ENCODE data around the gene BANP.
"Not testable (repeated sequence)": the region's sequence is repeated elsewhere in the genome, so short reads cannot be mapped to it uniquely, and the experiment has no call there.

Gene BANP

DNA sequence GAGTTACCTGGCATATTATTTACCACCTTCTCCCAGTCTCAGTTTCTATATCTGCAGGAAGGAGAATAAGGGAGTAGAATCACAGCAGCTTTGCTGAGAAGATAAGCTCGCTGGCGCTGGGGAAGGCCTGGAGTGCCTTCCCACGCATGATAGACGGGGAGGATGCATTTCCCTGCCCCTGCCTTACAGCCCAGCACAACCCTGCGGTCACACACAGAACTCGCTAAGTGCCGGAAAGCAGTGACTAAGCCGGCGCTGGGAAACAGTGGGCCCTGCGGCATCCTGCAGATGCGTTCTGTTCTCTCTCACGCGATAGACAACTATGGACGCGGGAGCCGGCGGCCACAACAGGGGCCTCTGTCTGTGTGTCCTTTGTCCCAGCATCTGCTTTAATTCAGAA is 19.7 kb upstream of the BANP start:
- TF ChIP-seq, protein P1, sequence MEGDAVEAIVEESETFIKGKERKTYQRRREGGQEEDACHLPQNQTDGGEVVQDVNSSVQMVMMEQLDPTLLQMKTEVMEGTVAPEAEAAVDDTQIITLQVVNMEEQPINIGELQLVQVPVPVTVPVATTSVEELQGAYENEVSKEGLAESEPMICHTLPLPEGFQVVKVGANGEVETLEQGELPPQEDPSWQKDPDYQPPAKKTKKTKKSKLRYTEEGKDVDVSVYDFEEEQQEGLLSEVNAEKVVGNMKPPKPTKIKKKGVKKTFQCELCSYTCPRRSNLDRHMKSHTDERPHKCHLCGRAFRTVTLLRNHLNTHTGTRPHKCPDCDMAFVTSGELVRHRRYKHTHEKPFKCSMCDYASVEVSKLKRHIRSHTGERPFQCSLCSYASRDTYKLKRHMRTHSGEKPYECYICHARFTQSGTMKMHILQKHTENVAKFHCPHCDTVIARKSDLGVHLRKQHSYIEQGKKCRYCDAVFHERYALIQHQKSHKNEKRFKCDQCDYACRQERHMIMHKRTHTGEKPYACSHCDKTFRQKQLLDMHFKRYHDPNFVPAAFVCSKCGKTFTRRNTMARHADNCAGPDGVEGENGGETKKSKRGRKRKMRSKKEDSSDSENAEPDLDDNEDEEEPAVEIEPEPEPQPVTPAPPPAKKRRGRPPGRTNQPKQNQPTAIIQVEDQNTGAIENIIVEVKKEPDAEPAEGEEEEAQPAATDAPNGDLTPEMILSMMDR (conservative IDR thresholded peaks at IDR 0.05; ENCODE audit: control insufficient read depth, insufficient read depth, low read depth, low read length), result no peak
- DNase-seq (ENCODE audit: low read depth), result no peak
- H3K4me3 ChIP-seq (ENCODE audit: control insufficient read depth, low read depth, low read length), result no peak overlapping the region

DNA sequence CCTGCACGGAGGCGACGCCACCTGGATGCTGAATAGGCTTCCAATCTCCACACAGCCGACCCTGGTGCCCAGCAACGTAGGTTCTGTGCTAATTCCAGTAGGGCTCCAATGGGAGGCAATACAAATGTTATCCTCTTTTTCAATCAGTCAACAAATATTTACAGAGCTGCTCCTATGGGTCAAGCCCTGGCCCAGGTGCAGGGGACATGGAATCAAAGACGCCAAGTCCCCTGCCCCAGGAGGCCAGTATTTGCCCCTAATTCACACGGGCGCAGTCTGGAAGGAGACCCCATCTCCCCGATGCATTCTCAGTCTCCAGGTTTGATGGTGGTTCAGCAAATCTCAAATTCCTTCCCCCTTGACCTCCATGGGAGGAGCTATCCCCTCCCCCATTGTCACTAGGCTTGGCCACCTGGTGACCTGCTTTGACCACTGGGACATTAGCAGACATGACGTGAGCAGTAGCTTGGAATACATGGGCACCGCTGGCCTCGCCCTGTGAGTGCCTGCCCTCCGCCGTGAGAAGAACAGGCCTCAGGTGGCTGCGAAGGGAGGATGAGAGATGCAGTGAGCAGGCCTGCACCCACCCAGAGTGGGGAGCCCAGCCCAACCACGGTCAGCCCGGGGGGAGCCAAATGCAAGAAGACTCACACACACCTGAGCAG is 18.6 kb upstream of the BANP start:
- not testable (repeated sequence) for H3K4me3 ChIP-seq (ENCODE audit: control insufficient read depth, low read depth, low read length); DNase-seq (ENCODE audit: low read depth)

DNA sequence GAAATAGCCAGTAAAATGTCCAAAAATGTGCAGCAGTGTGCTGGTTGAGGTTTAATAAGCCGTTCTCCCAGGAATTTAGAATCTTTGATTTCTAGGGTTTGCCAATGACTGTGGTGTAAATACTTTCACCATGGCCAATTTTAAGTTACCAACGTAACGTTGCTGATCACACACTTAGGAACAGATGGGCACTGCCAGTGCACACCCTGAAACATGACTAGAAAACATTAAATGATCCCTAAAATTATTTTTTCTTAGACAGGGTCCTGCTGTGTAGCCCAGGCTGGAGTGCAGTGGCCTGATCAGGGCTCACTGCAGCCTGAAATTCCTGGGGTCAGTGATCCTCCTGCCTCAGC is 18.1 kb upstream of the BANP start:
- no peak overlapping the region for H3K4me3 ChIP-seq (ENCODE audit: control insufficient read depth, low read depth, low read length)
- DNase-seq (ENCODE audit: low read depth), result no peak
- TF ChIP-seq, protein P1 (conservative IDR thresholded peaks at IDR 0.05; ENCODE audit: control insufficient read depth, insufficient read depth, low read depth, low read length), result no peak

DNA sequence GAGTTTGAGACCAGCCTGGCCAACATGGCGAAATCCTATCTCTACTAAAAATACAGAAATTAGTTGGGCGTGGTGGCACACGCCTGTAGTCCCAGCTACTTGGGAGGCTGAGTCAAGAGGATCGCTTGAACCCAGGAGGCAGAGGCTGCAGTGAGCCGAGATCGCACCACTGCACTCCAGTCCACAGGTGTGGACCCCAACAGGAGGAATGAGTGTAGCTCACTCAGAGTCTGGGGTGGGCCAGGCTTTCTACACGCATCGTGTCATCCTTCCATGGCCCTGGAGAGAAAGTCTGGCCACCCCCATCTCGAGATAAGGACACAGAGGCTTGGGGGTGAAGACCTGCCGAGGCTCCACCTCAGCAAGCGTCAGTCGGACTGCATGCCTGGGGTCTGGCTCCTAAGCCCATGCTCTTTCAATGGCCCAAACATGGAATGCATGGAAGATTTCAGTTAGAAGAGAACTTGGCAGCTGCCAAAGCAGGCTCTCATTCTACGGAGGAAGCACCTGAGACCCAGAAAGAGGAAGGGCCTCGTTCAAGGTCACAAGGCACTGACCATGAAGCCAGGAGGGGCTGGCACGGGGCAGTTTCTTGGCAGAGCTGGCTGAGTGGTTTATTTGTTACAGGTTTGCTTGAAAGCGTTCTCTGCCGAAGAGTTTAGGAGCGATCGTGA is 16.3 kb upstream of the BANP start:
- DNase-seq (ENCODE audit: low read depth); H3K4me3 ChIP-seq (ENCODE audit: control insufficient read depth, low read depth, low read length): not testable (repeated sequence)

DNA sequence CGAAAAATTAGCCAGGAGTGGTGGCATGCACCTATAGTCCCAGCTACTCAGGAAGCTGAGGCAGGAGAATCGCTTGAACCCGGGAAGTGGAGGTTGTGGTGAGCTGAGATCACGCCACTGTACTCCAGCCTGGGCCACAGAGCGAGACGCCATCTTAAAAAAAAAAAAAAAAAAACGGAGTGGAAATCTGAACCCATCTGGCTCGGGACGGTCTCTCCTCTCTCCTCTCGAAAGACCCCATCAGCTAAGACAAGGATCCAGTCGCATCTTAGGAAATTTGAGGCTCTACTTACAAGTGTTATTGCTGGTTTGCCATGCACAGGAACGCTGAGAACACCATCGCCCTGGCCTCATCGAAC is 15.2 kb upstream of the BANP start:
- not testable (repeated sequence) for DNase-seq (ENCODE audit: low read depth); H3K4me3 ChIP-seq (ENCODE audit: control insufficient read depth, low read depth, low read length)

DNA sequence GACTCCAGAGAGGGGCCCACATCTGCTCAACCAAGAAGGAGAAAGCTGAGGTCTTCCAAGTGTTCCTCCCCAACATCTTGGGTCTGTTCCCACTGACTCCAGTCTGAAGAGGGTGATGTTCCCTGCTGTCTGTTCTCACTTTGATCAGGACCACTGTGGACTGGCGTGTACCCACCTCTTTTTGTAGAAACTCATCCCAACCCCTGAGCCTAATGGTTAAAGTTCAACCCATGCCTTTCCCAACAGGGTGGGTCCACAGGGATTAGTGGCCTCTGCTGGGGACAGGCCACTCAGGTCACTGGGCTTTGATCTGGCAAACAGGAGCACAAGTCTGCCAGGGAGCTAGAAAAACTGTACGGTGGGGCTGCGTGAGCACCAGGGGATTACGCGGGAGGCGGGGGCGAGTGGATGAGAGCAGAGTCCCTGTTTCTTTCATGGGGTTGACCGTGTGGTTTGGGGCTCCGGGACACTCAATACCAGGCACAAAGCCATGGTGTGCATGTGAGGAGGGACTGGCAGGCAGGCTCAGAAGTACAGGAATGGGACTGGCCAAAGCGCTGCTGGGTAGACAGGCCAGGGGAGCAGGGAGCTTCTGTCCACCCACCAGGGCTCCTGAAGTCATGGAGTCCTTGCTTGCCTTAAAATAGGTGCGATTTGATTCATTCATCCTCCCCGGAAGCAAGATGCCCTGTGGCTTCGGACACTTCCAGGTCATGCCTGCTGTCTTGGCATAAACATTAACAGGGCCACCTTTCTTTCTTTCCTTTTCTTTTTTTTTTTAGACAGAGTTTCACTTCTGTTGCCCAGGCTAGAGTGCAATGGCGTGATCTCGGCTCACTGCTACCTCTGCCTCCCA is 14.6 kb upstream of the BANP start, which contains the start of gene CA5A:
TSS of gene CA5A (minus strand) at position 155 of the 856 bp plus-strand sequence. CDS start at position 76, 79 bp downstream.
- H3K4me3 ChIP-seq (ENCODE audit: control insufficient read depth, low read depth, low read length), result no peak within 1 kb of the TSS
- no peak for DNase-seq (ENCODE audit: low read depth)
- TF ChIP-seq, protein P1 (conservative IDR thresholded peaks at IDR 0.05; ENCODE audit: control insufficient read depth, insufficient read depth, low read depth, low read length), result no peak

DNA sequence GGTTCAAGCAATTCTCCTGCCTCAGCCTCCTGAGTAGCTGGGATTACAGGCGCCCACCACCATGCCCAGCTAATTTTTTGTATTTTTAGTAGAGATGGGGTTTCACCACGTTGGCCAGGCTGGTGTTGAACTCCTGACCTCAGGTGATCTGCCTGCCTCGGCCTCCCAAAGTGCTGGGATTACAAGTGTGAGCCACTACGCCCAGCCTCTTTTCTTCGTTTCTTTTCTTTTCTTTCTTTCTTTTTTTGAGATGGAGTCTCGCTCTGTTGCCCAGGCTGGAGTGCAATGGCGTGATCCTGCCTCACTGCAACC is 14.0 kb upstream of the BANP start:
- H3K4me3 ChIP-seq (ENCODE audit: control insufficient read depth, low read depth, low read length); DNase-seq (ENCODE audit: low read depth): not testable (repeated sequence)

DNA sequence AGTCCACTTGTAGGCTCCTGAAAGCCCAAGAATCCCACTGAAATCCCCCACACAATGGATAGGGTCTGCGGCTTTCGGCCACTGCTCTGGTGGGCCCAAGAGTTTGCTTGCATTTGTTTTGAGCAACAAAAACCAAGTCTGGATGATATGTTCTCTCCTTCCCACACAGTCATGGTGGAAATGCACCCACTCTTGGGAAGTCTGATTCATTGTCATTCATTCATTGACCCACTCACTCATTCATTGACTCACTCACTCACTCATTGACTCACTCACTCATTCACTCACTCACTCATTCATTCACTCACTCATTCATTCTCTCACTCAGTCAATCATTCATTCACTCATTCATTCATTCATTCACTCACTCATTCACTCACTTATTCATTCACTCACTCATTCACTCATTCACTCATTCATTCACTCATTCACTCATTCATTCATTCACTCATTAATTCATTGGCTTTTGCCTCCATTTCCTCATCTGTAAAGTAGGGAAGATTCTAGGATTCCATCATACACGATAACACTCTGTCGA is 12.8 kb upstream of the BANP start:
- no peak overlapping the region for H3K4me3 ChIP-seq (ENCODE audit: control insufficient read depth, low read depth, low read length)
- no peak for DNase-seq (ENCODE audit: low read depth)
- TF ChIP-seq, protein P1 (conservative IDR thresholded peaks at IDR 0.05; ENCODE audit: control insufficient read depth, insufficient read depth, low read depth, low read length), result no peak

All from fibroblast of mammary gland (primary cell).